NCI-H345 treated with DMSO at 0.1 percent for 48 hours (cell line): ENCODE results near the gene OR8S1.
"Not testable (repeated sequence)": the region's sequence is repeated elsewhere in the genome, so short reads cannot be mapped to it uniquely, and the experiment has no call there.

ENCODE experiments used
- DNase-seq: peaks from one replicate; lab custom pipeline; 2025; ENCODE audit not compliant: unreplicated experiment; lab: John Stamatoyannopoulos, UW

The OR8S1 gene

GRCh38 chr12:48525332-48525731 is at the start of gene OR8S1:
Gene OR8S1 (plus strand): TSS chr12:48525632. CDS start chr12:48525632, 0 bp downstream.
- DNase-seq = no peak

GRCh38 chr12:48482198-48482597 is 43.2 kb upstream of the OR8S1 start, which contains the start of gene C12orf54:
Gene C12orf54 (plus strand): TSS chr12:48482498. CDS start chr12:48483297, 799 bp downstream.
- no peak for DNase-seq

GRCh38 chr12:48482930-48483329 is 42.5 kb upstream of the OR8S1 start:
- no peak for DNase-seq

- DNase-seq = no peak
These were observed 39.2 kb upstream of the OR8S1 start for GRCh38 chr12:48486261-48486660.

GRCh38 chr12:48486679-48487078 is 38.8 kb upstream of the OR8S1 start:
- no peak for DNase-seq

- no peak for DNase-seq
These were observed 36.4 kb upstream of the OR8S1 start for GRCh38 chr12:48489012-48489411.

GRCh38 chr12:48489456-48489855 is 36.0 kb upstream of the OR8S1 start:
- DNase-seq = not testable (repeated sequence)

- not testable (repeated sequence) for DNase-seq
These were observed 25.2 kb upstream of the OR8S1 start for GRCh38 chr12:48500281-48500680.

- not testable (repeated sequence) for DNase-seq
These were observed 18.6 kb upstream of the OR8S1 start for GRCh38 chr12:48506836-48507235.

- no peak for DNase-seq
These were observed 16.4 kb upstream of the OR8S1 start for GRCh38 chr12:48508987-48509386.

GRCh38 chr12:48510111-48510510 is 15.3 kb upstream of the OR8S1 start:
- no peak for DNase-seq

GRCh38 chr12:48512855-48513254 is 12.6 kb upstream of the OR8S1 start:
- DNase-seq = no peak

GRCh38 chr12:48514728-48515127 is 10.7 kb upstream of the OR8S1 start:
- no peak for DNase-seq

GRCh38 chr12:48520381-48520780 is 5.1 kb upstream of the OR8S1 start:
- DNase-seq = not testable (repeated sequence)

GRCh38 chr12:48527891-48528670 is 2.6 kb downstream of the OR8S1 start:
- no peak for DNase-seq

- DNase-seq = no peak
These were observed 7.2 kb downstream of the OR8S1 start for GRCh38 chr12:48532601-48533000.

GRCh38 chr12:48536602-48537001 is 11.2 kb downstream of the OR8S1 start:
- DNase-seq = no peak

- DNase-seq = no peak
These were observed 17.0 kb downstream of the OR8S1 start for GRCh38 chr12:48542300-48542928.

- DNase-seq = no peak
These were observed 20.5 kb downstream of the OR8S1 start for GRCh38 chr12:48545833-48546469.

GRCh38 chr12:48547012-48547411 is 21.6 kb downstream of the OR8S1 start:
- DNase-seq = not testable (repeated sequence)

- not testable (repeated sequence) for DNase-seq
These were observed 26.2 kb downstream of the OR8S1 start for GRCh38 chr12:48551636-48552035.
